ENCODE data around the gene ATP2A2.
"Not testable (repeated sequence)": the region's sequence is repeated elsewhere in the genome, so short reads cannot be mapped to it uniquely, and the experiment has no call there.

The ATP2A2 gene

GRCh38 chr12:110301065-110301806 is 20.2 kb downstream of the ATP2A2 start:
- DNase-seq (ENCODE audit: low spot score): no peak

GRCh38 chr12:110304061-110304551 is 23.1 kb downstream of the ATP2A2 start:
- DNase-seq (ENCODE audit: low spot score): no peak

DNA sequence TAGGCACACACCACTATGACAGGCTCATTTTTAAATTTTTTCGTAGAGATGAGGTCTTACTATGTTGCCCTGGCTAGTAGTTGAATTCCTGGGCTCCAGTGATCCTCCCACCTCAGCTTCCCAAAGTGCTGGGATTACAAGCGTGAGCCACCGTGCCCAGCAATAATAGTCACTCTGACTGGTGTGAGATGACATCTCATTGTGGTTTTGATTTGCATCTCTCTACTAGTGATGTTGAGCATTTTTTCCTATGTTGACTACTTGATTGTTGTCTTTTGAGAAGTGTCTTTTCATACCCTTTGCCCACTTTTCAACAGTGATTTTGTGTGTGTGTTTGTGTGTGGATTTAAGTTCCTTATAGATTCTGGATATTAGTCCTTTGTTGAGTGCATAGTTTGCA is 26.3 kb downstream of the ATP2A2 start:
- peak; percentile 30 for DNase-seq (ENCODE audit: low spot score)

- no peak for DNase-seq (ENCODE audit: low spot score)
Observed at GRCh38 chr12:110310763-110311162, 29.7 kb downstream of the ATP2A2 start.

- DNase-seq (ENCODE audit: low spot score): no peak
Observed at GRCh38 chr12:110311903-110312302, 30.9 kb downstream of the ATP2A2 start.

DNA sequence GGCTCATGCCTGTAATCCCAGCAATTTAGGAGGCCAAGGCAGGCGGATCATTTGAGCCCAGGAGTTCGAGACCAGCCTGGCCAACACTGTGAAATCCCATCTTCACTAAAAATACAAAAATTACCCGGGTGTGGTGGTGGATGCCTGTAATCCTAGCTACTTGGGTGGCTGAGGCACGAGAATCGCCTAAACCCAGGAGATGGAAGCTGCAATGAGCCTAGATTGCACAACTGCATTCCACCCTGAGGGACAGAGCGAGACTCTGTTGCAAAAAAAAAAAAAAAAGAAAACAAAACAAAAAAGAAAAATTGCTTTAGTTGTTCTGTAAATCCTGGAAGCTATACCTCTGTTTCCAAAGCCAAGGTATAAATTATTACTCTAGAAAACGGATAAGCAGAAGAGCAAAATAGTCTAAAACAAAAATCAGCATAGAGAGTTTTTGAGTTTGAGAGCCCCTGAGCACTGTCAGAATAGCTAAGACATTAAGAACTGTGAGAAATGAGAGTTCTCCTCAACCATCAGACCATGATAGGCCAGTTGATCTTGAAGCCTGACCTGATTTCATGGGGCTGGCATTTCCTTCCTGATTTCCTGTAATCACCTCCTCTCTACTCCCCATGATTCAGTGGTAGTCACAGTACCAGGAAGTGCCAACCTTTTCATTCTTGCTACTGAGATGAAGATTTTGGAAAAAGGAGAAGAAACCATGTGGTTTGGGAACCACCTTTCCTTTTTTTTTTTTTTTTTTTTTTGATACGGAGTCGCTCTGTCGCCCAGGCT is 31.7 kb downstream of the ATP2A2 start:
- DNase-seq (ENCODE audit: low spot score): peak; percentile 92

DNA sequence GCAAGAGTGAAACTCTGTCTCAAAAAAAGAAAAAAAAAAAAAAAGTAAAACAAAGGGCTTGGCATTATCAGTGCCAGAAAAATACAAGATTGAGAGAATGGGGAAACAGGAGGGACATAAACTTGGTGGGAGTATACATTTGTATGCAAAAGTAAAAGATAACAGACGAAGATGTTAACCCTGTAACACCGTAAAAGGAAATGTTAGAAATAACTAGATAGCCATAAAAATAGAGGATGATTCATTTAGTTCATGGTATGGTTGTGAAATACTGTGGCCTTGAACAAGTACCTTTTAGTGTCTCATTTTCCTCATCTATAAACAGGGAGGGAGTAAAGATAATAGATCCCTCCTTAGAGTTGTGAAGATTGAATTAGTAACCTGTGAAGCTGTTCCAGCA is 33.3 kb downstream of the ATP2A2 start:
- DNase-seq (ENCODE audit: low spot score): peak; percentile 61

DNA sequence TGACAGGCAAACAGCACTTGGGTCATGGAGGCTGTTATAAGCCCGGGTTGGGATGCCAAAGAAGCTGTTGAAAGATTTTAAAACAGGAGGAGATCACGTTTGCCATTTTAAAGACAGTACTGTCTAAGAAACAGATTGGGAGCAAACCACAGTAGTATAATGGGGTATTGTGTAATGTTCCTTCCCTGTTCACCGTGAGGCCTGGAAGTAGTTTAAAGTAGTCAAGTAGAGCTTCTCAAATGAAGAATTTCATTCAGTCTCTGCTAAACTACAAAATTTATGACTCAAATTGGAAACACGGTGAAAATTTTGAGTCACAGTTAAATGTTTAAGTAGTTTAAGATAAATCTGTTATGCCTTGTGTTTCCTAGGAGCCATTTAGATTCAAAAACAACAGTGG is 35.8 kb downstream of the ATP2A2 start:
- peak; percentile 30 for DNase-seq (ENCODE audit: low spot score)

DNA sequence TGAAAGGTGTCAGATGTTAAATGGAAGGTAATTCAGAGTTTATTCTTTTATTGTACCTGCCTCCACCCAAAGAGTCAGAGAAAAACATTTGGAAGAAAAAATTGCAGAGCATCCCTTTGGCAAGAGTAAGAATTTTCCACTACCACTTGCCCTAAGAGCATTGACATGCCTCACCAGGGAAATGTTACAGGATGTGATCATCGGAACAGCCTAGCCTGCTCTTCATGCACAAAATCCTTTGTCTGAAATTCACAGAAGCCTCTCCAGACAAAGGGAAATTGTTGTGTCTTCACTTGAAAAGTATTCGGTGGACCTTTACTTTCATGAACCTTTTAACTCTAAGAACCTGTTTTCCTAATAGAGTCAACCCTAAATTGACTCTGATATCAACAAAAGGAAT is 36.9 kb downstream of the ATP2A2 start:
- peak; percentile 49 for DNase-seq (ENCODE audit: low spot score)

GRCh38 chr12:110320550-110320949 is 39.5 kb downstream of the ATP2A2 start:
- no peak for DNase-seq (ENCODE audit: low spot score)

DNA sequence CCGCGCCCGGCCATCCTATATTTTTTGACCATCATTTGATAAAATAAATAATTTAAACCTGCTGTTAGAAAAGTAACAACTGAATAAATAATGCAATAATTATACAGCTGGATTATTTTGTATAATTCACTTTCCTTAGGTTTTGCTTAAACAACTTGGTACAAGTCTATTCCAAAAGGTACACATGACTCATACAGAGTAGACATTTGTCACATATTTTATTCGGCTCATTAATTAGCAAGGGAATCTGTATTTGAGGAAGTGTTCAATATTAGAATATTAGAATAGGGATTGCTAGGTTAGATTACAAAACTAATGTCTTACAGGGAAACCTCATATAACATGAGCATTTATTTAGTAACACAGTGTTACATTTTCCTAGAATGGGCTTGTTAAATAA is 48.7 kb downstream of the ATP2A2 start:
- peak; percentile 26 for DNase-seq (ENCODE audit: low spot score)

DNA sequence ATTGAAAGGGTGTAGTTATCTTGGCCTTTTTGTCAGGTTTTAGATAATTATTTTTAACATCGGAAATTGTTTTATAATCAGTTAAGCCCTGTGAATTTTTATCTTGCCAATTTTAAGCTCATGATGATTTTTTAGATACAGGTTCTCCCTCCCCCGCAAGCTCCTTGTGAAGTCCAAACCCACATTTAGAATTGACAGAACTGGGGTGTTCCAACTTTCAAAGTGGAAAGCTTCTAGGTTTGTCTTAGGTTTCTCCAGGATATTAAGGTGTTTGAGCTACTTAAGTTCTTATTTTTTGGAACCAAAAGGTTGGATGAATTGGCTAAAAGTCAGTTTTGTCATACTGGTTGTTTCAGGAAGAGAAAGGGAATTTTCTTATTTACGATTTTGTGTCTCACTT is 49.1 kb downstream of the ATP2A2 start:
- no peak for DNase-seq (ENCODE audit: low spot score)

DNA sequence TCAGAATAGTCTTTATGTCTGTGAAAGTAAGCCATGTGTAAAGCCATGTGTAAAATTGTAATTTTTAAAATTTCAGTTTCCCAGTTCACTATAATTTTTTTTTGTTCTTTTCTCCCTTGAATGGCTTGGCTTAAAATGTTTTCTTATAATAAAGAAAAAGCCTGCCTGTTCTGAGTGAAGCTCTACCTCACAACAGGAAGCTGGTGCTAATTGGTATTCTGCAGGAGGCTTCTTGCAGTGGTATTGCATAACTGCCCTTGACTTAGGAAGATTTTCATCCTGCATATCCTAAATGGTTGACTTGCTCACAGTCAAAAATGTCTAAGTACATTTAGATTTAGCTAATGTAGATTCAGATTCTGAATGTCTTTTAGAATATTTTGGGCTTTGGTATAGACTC is 49.5 kb downstream of the ATP2A2 start:
- DNase-seq (ENCODE audit: low spot score): peak; percentile 36

GRCh38 chr12:110333201-110333600 is 52.2 kb downstream of the ATP2A2 start:
- DNase-seq (ENCODE audit: low spot score): no peak

- DNase-seq (ENCODE audit: low spot score): no peak
Observed at GRCh38 chr12:110335481-110336045, 54.5 kb downstream of the ATP2A2 start.

DNA sequence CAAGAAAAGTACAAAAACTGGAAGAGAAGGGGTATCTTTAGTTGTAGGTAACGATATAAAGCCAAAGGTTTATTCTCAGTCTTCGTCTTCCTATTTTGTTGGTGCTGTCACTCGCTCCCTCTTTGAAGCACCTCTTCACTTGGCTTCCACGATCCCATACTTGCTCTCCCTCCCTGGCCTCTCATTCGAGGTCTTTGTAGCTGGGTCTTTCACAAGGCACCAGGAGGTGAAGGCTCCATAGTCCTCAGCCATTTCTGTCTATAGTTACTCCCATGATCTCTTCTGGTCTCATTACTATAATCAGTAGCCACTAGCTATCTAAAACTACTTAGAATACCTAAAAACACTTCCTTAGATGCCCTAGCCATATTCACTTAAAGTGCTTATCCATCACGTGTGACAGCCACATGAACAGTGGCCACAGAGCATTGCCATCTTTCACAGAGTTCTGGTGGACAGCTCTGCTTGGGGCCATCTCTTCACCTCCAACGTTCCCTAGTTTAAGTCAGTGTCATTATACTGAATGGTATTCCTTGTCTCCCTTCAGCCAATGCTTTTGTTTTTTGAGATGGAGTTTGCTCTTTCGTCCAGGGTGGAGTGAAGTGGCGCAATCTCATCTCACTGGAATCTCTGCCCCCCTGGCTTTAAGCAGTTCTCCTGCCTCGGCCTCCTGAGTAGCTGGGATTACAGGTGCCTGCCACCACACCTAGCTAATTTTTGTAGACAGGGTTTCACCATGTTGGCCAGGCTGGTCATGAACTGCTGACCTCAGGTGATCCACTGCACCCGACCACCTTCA is 57.1 kb downstream of the ATP2A2 start:
- DNase-seq (ENCODE audit: low spot score): no peak

- no peak for DNase-seq (ENCODE audit: low spot score)
Observed at GRCh38 chr12:110338754-110339153, 57.7 kb downstream of the ATP2A2 start.

DNA sequence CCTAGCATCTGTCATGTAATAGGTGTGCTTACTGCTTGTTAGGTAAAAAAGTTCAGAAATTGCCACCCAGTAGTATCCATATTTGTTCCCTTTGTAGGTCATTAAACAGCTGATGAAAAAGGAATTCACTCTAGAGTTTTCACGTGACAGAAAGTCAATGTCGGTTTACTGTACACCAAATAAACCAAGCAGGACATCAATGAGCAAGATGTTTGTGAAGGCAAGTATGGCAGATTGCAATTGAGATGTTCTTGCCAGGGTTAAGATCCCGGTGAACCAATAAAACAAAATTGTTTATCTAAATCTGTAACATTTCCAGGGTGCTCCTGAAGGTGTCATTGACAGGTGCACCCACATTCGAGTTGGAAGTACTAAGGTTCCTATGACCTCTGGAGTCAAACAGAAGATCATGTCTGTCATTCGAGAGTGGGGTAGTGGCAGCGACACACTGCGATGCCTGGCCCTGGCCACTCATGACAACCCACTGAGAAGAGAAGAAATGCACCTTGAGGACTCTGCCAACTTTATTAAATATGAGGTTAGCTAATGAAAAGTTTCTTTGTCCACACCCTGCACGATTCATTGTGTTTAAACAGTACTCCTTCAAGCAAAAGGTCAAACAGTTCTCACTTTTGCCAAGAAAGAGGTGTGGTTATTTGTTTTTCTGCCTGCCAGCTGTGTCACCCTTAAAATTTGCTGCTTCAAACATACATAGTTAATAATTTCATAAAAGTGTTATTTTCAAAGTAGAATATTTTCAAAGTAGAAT is 58.3 kb downstream of the ATP2A2 start:
- no peak for DNase-seq (ENCODE audit: low spot score)

- DNase-seq (ENCODE audit: low spot score): not testable (repeated sequence)
Observed at GRCh38 chr12:110340261-110340660, 59.2 kb downstream of the ATP2A2 start.

DNA sequence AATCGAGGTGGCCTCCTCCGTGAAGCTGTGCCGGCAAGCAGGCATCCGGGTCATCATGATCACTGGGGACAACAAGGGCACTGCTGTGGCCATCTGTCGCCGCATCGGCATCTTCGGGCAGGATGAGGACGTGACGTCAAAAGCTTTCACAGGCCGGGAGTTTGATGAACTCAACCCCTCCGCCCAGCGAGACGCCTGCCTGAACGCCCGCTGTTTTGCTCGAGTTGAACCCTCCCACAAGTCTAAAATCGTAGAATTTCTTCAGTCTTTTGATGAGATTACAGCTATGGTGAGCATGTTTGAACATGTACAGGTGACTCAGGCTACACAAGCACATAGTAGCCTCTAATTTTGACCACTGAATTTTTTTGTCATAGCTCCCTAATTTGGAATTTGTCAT is 59.7 kb downstream of the ATP2A2 start:
- DNase-seq (ENCODE audit: low spot score): no peak

DNA sequence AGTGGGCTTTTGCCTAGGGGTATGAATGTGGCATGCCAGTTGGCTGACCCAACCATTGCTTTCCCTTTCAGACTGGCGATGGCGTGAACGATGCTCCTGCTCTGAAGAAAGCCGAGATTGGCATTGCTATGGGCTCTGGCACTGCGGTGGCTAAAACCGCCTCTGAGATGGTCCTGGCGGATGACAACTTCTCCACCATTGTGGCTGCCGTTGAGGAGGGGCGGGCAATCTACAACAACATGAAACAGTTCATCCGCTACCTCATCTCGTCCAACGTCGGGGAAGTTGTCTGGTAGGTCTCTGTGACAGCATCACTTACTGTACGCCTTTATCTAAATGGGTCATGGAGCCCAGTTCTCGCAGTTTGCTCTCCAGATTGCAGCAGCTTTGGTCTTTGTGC is 61.1 kb downstream of the ATP2A2 start:
- no peak for DNase-seq (ENCODE audit: low spot score)

Measured in kidney tubule cell (primary cell).